HL-60 (cell line): ENCODE results near the gene COPRS.

Experiments
- DNase-seq, 2 experiments: peaks; one replicate each; pipeline ENCODE4 v3.0.0-alpha.2; 2010 to 2020; ENCODE audit warnings: low read depth in 1 of 2, low spot score in 1 of 2
- H3K27ac ChIP-seq: fragments of 250-450 bp; sonication (Bioruptor Pico); replicated peaks from 2 replicates; pipeline ENCODE4 v1.5.1; 2020; ENCODE audit warnings: mild to moderate bottlenecking, moderate library complexity
- H3K27me3 ChIP-seq: fragments of 250-450 bp; sonication (Bioruptor Pico); 2 replicates; pipeline ENCODE4 v1.5.1; 2021; ENCODE audit warnings: mild to moderate bottlenecking, moderate library complexity; ENCODE audit not compliant: insufficient read depth, poor library complexity, severe bottlenecking
- H3K4me3 ChIP-seq: replicated peaks from 2 replicates; pipeline ENCODE4 v1.5.1; 2011; ENCODE audit warnings: mild to moderate bottlenecking, control low read depth, low read length; ENCODE audit not compliant: insufficient read depth
- GABPA ChIP-seq: IDR thresholded peaks from 2 replicates; pipeline ENCODE4 v1.6.1; 2012; ENCODE audit warnings: low read depth
- POLR2AphosphoS5 ChIP-seq: IDR thresholded peaks from 2 replicates; pipeline ENCODE4 v1.6.1; 2012; ENCODE audit warnings: low read depth
- SPI1 ChIP-seq: IDR thresholded peaks from 2 replicates; pipeline ENCODE4 v1.6.1; 2012; ENCODE audit warnings: low read depth, mild to moderate bottlenecking, borderline replicate concordance
- long read RNA-seq: library from polyadenylated mRNA; unstranded; transcript quantifications from one replicate; pipeline ENCODE4 v2.0.0, GENCODE V29; 2020
- TF ChIP-seq, protein P1 (sequence below): IDR thresholded peaks from one replicate; pipeline ENCODE4 v1.5.1; 2011; ENCODE audit warnings: low read length, control low read depth, inconsistent platforms; ENCODE audit not compliant: insufficient read depth
- TF ChIP-seq, protein P2 (sequence below): IDR thresholded peaks from 2 replicates; pipeline ENCODE4 v1.6.1; 2012; ENCODE audit warnings: low read depth; ENCODE audit not compliant: insufficient replicate concordance

The COPRS gene, protein sequence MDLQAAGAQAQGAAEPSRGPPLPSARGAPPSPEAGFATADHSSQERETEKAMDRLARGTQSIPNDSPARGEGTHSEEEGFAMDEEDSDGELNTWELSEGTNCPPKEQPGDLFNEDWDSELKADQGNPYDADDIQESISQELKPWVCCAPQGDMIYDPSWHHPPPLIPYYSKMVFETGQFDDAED
- long read RNA-seq: 0 reads

- TF ChIP-seq GABPA (no peak), SPI1 (no peak), POLR2AphosphoS5 (peak; percentile 24; the same call in 1 of the 2 replicates)
- TF ChIP-seq, protein P1, sequence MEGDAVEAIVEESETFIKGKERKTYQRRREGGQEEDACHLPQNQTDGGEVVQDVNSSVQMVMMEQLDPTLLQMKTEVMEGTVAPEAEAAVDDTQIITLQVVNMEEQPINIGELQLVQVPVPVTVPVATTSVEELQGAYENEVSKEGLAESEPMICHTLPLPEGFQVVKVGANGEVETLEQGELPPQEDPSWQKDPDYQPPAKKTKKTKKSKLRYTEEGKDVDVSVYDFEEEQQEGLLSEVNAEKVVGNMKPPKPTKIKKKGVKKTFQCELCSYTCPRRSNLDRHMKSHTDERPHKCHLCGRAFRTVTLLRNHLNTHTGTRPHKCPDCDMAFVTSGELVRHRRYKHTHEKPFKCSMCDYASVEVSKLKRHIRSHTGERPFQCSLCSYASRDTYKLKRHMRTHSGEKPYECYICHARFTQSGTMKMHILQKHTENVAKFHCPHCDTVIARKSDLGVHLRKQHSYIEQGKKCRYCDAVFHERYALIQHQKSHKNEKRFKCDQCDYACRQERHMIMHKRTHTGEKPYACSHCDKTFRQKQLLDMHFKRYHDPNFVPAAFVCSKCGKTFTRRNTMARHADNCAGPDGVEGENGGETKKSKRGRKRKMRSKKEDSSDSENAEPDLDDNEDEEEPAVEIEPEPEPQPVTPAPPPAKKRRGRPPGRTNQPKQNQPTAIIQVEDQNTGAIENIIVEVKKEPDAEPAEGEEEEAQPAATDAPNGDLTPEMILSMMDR: no peak
- TF ChIP-seq, protein P2, sequence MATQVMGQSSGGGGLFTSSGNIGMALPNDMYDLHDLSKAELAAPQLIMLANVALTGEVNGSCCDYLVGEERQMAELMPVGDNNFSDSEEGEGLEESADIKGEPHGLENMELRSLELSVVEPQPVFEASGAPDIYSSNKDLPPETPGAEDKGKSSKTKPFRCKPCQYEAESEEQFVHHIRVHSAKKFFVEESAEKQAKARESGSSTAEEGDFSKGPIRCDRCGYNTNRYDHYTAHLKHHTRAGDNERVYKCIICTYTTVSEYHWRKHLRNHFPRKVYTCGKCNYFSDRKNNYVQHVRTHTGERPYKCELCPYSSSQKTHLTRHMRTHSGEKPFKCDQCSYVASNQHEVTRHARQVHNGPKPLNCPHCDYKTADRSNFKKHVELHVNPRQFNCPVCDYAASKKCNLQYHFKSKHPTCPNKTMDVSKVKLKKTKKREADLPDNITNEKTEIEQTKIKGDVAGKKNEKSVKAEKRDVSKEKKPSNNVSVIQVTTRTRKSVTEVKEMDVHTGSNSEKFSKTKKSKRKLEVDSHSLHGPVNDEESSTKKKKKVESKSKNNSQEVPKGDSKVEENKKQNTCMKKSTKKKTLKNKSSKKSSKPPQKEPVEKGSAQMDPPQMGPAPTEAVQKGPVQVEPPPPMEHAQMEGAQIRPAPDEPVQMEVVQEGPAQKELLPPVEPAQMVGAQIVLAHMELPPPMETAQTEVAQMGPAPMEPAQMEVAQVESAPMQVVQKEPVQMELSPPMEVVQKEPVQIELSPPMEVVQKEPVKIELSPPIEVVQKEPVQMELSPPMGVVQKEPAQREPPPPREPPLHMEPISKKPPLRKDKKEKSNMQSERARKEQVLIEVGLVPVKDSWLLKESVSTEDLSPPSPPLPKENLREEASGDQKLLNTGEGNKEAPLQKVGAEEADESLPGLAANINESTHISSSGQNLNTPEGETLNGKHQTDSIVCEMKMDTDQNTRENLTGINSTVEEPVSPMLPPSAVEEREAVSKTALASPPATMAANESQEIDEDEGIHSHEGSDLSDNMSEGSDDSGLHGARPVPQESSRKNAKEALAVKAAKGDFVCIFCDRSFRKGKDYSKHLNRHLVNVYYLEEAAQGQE: no peak
- Histone ChIP-seq H3K27me3 (no peaks in the 10 kb centered on the region), H3K4me3 (peak within 1 kb of the TSS; percentile 60), H3K27ac (0 out of 2 replicates have a peak within 1 kb of the TSS, but pooled peaks have one; percentile 8)
- DNase-seq: peak; percentile 73 to 77
Measured at GRCh38 chr17:31858642-31859486, at the start of gene COPRS. Gene COPRS, minus strand, starts transcription at chr17:31859244. Its CDS starts 45 bp downstream, at chr17:31859199.

DNA sequence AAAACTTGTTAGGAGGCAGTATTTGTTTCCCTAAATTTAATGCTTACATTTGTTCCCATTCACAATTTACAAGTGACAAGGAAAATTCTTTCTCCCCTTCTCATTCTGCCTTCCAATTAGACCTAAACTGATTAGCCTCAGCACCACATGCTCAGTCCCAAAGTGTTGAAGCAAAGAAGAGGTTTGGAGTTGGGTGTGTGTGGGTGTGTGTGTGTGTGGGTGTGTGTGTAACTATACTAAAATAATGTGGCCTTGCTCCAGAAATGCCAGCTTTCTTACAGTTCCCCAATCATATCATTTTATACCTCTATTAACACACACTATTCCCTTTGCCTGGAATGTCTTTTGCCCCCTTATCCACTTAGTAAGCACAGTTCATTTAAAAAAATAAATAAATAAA is 49.3 kb upstream of the COPRS start:
- H3K27me3 ChIP-seq: no peaks in the 10 kb centered on the region
- no peak overlapping the region for H3K4me3 ChIP-seq
- TF ChIP-seq POLR2AphosphoS5 (no peak), SPI1 (no peak), GABPA (no peak)
- TF ChIP-seq, protein P2: no peak
- no peak overlapping the region for H3K27ac ChIP-seq
- no peak for DNase-seq

DNA sequence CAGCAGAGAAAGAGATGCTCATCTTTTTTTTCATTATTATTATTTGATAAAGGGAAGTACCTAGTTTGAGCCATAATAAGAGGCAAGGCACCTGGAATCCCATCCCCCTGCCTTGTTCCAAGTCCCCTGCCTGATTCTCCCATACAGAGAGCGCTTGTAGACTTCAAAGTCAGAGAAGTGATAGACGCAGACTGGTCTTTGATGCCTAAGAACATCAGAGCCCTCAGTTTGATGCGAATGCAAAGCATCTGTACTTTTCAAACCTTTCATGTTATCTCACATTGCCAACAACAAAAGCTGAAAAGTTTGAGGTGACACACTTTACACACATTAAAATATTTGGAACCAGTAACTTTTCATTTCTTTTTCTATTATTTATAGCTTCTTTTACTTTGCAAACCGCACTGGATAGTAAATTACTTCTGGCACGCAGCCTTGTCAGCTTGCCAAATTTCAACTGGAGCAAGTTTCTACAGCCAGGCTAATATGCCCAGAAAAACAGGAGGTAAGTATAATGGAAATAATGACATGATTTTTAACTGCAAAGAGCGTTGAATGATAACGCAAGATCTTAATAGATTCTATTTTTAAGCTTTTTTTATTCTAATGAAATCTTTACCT is 48.4 kb upstream of the COPRS start:
- DNase-seq: no peak
- H3K27me3 ChIP-seq: no peaks in the 10 kb centered on the region
- TF ChIP-seq SPI1: no peak
- no peak for TF ChIP-seq POLR2AphosphoS5
- TF ChIP-seq, protein P2: no peak
- no peak for TF ChIP-seq GABPA
- TF ChIP-seq, protein P1: no peak
- H3K4me3 ChIP-seq: no peak overlapping the region
- no peak overlapping the region for H3K27ac ChIP-seq
